PC-9 (cell line): Measurements from ENCODE around the gene AKR1C1.
"Not testable (repeated sequence)": the region's sequence is repeated elsewhere in the genome, so short reads cannot be mapped to it uniquely, and the experiment has no call there.

Experiments
- EZH2 ChIP-seq: fragments of 200-600 bp; sonication (generic); IDR thresholded peaks from 2 replicates; pipeline ENCODE4 v1.8.0; 2017; ENCODE audit warnings: antibody characterized with exemption, low read depth
- TF ChIP-seq, protein P1 (sequence below): fragments of 200-600 bp; sonication (generic); conservative IDR thresholded peaks from 2 replicates; pipeline ENCODE4 v1.6.1; 2017; ENCODE audit warnings: mixed run types, antibody characterized with exemption, mild to moderate bottlenecking, moderate library complexity

DNA sequence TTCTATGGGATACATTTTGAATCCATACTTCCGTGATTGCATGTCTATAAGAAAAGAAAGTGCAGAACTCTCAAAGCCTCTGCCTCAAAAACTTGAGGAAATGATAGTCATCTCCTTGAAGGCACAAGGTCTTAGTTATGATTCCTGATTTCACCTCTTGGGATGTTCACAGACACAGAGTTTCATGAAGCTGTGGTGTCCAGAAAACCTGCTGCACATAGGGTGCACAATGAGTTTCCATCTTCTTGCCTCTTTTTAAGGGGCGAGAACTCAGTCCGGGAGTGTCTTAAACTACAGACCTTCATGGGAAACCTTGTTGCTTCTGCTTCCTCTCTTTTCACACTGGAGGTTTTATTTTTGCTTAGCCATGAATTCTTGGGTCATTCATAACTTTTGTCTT lies 4.0 kb downstream of the AKR1C1 start:
- not testable (repeated sequence) for TF ChIP-seq EZH2
- TF ChIP-seq, protein P1, sequence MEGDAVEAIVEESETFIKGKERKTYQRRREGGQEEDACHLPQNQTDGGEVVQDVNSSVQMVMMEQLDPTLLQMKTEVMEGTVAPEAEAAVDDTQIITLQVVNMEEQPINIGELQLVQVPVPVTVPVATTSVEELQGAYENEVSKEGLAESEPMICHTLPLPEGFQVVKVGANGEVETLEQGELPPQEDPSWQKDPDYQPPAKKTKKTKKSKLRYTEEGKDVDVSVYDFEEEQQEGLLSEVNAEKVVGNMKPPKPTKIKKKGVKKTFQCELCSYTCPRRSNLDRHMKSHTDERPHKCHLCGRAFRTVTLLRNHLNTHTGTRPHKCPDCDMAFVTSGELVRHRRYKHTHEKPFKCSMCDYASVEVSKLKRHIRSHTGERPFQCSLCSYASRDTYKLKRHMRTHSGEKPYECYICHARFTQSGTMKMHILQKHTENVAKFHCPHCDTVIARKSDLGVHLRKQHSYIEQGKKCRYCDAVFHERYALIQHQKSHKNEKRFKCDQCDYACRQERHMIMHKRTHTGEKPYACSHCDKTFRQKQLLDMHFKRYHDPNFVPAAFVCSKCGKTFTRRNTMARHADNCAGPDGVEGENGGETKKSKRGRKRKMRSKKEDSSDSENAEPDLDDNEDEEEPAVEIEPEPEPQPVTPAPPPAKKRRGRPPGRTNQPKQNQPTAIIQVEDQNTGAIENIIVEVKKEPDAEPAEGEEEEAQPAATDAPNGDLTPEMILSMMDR, result not testable (repeated sequence)
